Astrocyte (in vitro differentiated cells and primary cell): ENCODE measurements around the gene NDUFS7.

Experiments used
- CTCF ChIP-seq: IDR thresholded peaks from 2 replicates; pipeline ENCODE4 v1.5.1; 2011; ENCODE audit warnings: low read depth, mild to moderate bottlenecking, inconsistent platforms, low read length, moderate library complexity; ENCODE audit not compliant: insufficient read depth
- EZH2 ChIP-seq: IDR thresholded peaks from 2 replicates; pipeline ENCODE4 v1.6.1; 2012; ENCODE audit warnings: mild to moderate bottlenecking, low read length, inconsistent platforms; ENCODE audit not compliant: insufficient read depth

- no peak for TF ChIP-seq CTCF
- TF ChIP-seq EZH2: no peak
These were observed 12.9 kb upstream of the NDUFS7 start for GRCh38 chr19:1370579-1371361.
